Stimulated activated CD4-positive, alpha-beta T cell treated with anti-CD3 and anti-CD28 coated beads, Interleukin-4, amount 100 ng/mL, for 48 hours (primary cell): ENCODE results near the gene PITX2.

Experiments used
- DNase-seq, 2 donors: peaks; one replicate each; pipeline ENCODE4 v3.0.0-alpha.2; 2020; ENCODE audit warnings: low read depth in 2 of 2

PITX2 gene

DNA sequence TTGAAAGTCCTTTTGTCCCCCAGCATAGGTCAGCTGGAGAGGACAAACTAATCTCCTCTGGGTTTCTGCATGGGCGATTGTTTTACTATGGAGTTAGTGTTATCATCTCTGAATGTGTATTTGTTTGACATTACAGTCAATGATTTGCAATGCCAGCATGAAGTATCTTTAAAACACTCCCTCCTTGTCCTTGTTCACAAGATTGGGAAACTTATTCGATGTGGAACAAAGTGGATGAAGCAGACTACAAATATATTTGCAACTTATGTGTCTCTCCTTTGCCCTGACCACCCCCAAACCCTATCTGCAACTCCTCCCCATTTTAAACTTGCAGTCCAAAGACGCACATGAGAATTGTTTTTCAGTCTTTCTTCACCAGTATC lies 1.5 kb upstream of the PITX2 start:
- no peak for DNase-seq

DNA sequence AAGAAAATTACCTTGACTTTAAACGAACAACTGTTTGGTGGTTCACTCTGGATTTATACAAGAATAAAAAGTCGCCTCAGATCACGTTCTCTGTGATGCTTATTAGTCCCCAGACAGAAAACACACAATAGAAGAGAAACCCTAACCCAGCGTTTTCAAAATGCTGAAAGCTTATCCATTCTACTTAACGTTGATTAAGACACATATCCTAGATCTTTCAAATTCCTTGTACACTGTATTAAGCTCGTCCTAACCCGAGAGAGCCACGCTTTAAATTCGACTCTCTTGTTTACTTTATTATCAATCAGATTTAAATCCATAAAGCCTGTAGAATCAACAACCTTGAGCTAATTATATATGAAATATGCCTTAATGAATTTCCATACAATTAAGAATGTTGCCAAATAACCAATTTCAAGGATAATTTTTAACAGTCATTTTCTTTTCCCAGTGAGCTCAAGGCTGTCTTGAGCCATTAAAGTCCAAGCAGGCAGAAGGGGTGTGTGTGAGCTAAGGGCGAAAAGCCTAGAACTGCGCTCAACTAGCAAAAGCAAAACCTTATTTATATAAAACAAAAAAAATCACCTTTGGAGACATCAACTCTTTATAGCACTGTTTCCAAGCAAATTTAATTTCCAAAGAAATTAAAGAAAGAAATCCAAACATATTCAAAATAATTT lies 981 bp upstream of the PITX2 start:
- DNase-seq: no peak

DNA sequence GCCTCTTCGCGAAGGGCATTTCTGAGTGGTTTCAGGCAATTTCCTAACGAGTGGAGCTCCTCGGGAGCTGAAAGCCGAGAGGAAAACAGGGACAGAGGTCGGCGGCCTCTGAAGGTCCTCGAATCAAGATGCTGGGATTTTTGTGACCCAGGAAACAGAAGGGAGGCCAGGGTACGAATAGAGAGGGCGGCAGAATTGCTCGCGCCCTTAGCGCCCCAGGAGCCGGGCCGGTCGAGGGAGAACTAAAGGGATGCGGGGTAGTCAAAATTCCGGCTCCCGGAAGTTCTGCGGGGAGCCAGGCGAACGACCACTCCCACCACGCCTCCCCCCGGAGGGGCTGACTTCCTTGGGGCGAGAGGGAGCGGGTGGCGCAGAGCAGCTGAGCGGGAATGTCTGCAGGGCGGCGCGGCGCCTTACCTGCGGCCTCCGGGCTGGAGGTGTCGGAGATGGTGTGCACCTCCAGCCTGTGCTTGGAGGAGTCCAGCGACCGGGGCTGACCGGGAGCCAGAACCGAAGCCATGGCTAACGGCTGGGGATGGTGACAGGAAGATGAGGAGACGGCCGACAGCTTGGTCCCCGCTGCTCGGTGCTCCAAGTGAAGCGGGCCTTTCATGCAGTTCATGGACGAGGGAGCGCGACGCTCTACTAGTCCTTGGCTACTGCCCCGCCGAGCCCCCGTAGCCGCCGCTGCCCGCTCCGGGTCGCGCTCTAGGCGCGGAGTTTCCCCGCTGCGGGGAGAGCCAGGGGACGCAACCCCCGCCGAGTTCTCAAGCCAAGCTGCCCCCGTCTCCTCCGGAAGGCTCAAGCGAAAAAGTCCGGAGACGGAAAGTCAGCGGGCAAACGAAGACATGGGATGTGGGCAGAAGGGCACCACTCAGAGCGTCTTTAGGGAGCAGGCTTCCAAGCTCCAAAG lies 782 bp downstream of the PITX2 start:
- DNase-seq: no peak

DNA sequence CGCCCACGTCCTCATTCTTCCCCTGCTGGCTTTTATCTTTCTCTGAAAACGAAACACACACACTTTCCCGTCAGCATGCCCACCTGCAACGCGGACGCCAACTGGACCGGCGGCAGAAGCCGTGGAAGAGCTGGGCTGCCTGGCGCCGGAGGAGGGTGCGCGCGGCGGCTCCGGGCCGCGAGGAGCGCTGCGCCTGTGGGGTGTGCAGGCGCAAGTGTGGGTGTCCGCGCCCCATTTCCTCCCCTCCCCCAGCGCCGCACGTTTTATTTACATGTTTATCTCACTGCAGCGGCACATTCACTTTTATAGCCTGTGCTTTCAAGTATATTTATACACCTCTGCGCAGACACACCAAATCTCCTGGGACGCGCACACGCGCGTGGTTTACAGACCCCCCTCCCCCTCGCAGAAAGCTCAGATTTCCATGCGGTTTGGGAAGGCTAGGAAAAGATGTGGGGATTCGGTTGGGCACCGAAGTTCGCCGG lies 1.5 kb downstream of the PITX2 start:
- DNase-seq: no peak

DNA sequence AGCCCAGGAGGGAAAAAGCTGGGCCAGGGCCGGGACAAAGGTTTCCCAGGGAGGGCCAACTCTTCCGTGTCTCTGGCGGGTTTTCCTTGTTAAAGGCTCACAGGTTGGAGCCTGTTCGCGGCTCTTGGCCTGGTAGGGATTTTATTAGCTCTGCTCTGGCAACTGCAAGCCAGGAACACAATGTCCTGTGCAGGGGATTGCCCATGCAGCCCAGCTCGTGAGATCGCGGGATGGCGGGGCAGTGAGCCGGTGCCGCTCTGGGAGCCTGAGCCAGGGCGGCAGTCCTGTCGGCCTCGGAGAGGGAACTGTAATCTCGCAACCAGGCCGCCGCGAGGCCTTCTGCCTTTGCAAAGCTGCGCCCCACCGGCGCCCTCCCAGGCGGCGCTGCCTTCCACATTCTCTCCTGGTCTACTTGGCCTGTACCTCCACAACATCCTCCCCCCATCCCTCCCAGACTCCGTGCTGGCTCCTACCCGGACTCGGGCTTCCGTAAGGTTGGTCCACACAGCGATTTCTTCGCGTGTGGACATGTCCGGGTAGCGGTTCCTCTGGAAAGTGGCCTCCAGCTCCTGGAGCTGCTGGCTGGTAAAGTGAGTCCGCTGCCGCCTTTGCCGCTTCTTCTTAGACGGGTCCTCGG lies 2.1 kb downstream of the PITX2 start:
- DNase-seq: no peak

DNA sequence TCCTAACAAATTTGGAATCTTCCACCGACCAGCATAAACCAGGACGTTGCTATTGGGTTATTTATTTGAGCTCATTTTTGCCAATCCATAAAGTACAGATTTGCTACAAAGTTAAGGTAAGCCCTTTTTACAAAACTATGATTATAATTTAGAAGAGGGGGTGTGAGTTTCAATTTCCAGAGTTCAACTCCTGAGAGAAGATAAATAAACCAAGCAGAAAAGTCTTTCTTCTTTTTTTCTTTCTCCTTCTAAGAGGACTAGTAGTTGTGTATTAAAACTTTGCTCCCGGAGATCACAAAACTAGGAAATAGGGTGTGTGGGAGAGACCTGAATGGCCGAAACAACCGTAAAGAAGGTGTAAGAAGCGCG lies 2.6 kb downstream of the PITX2 start:
- no peak for DNase-seq

DNA sequence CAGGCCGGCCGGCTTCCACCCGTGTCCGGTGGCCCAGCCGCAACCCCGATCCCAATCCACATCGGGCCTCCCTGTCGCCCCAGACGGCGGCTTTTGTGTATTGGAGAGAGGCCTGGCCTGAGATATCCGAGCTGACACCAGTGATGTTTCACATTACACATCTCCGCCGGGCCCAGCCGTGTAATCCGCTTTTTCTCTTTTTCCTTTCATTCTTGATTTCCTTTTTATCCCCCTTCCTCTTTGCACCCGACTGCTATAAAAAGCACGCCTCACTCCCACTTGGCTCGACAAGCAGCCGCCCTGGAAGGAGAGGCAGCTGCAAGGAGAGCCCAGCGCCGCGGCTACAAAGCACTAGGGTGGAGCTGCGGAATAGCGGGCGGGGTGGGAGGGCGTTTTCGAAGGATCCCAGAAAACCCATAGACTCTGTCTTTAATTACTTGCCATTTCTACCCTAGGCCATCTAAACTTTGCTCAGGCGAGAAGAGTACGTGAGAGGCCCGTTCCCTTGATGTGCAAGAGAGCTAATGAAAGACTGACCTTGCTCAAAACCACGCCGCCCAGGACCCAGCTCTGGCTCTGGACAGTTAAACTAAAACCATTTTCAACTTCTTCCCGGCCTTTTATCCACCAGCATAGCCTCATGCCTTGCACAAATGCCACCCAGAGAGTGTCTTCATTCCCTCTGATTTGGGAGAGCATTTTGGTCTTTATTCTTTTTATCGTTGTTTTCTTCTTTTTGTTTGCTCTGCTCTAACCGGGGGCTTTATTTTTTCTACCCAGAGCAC lies 3.2 kb downstream of the PITX2 start:
- no peak for DNase-seq

DNA sequence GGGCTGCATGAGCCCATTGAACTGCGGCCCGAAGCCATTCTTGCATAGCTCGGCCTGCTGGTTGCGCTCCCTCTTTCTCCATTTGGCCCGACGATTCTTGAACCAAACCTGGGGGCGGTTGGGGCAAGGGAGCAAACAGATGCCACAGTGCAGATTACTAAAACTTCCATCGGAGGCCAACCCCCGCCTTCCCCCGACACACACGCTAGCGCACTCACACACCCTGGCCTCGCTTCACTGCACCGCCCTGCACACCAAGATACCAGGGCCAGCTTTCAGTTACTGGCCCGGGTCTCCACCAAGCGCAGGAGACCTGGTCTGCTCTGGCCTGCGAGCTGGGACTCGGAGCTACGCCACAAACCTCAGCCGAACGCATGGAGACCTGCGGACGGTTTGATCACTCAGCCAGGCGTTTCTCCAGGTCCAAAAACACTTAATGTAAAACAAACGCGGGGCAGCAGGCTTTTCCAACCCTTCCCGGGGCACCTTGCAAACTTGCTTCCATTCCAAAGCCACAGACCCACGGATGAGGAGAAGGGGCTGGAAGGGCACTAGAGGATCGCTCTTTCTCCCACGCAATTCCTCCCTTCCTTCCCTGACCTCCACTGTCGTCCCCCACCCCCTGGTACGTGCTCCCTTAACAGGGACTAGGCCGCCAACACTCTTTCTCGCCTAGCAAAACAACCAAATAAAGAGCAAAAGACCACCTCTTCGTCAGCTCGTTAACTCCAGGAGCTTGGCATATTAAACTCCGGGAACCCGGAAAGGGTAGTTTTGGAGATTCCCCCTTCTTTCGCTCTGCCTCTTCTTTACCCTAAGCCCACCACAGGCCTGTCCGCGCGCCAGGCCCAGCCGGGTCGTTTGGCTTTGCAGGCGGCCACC lies 4.1 kb downstream of the PITX2 start:
- no peak for DNase-seq

DNA sequence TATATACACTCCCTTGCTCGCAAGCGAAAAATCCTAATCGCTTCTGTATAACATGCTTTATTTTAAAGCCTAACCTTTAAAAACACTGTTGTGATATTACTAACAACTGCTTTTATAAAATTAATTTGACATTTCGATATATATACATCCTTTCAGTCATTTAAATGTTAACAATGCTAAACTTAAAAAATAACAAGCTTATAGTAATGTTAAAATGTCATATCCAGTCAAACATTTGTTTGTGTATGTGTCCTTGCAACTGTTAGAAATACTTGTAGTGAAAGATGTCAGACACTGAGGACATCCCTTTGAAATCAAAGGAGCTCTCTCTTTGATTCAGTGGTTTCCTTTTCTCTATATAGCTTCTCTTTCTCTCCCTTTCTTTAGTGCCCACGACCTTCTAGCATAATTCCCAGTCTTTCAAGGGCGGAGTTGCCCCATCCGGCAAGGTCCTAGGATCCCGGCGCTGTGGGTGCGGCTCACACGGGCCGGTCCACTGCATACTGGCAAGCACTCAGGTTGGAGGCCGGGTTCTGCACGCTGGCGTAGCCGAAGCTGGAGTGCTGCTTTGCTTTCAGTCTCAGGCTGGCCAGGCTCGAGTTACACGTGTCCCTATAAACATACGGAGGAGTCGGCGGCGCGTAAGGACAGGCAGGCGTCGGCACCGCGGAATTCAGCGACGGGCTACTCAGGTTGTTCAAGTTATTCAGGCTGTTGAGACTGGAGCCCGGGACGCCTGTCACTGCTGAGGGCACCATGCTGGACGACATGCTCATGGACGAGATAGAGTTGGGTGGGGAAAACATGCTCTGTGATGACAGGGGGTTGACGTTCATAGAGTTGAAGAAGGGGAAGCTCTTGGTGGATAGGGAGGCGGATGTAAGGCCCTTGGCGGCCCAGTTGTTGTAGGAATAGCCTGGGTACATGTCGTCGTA lies 5.0 kb downstream of the PITX2 start:
- no peak for DNase-seq

DNA sequence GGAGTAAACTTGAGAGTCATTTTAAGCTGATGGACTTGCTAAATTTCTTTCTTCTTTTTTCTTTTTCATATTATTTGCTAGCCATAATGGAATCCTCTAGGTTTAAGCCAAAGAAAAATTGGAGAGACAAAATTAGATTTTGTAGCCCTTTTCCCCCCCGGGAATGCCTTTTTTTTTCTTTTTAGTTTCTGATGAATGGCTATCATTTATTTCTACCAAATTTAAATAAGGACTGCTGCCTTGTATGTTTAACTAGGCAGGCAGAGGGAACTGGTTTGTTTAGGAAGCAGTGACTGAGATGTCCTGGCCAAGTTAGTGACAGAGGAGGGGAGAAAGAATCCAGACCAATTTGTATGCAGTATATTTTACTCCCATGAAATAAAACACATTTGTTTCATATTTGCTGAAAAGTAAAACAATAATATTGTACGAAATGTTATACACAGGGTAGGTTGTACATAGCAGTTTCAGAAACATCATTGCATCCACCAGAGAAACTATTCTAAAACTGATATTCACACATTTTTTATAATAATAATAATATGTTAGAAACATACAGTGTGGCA lies 5.7 kb downstream of the PITX2 start:
- no peak for DNase-seq

DNA sequence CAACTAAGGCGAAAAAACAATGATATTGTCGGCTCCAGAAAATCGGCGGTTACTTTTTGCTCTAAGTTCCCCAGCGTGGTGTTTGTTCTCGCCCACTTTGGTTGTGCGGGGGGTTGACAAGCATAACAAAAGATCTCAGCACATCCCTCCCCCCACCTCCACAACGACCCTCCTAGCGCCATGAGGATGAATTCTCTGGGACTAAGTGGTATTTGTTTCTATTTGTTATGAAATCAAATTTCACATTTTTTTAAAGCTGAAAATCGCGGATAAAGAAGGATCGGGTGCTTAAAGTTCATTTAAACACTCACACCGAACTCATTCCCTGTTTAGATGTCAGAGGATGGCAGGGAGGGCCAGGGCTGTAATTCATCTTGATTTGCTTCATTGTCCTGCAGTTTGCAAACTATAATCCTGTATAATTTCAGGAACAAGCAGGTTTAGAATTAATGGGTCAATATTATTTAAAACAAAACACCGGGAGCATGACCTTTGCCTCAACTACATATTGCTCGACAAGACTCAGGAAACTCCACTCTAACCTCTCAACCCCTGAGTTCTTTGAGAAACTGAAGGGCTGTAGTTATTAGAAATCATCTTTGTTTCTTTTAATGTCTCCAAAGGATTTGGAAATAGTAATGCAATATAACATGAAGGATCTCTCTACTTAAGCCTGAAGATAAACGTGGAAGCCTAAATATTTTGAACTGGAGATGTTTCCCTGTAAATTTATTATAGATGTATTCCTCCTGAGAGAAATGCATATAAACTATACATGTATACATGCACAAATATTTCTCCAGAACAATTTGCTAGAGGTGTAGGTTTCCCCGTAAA lies 6.4 kb downstream of the PITX2 start:
- DNase-seq: no peak

DNA sequence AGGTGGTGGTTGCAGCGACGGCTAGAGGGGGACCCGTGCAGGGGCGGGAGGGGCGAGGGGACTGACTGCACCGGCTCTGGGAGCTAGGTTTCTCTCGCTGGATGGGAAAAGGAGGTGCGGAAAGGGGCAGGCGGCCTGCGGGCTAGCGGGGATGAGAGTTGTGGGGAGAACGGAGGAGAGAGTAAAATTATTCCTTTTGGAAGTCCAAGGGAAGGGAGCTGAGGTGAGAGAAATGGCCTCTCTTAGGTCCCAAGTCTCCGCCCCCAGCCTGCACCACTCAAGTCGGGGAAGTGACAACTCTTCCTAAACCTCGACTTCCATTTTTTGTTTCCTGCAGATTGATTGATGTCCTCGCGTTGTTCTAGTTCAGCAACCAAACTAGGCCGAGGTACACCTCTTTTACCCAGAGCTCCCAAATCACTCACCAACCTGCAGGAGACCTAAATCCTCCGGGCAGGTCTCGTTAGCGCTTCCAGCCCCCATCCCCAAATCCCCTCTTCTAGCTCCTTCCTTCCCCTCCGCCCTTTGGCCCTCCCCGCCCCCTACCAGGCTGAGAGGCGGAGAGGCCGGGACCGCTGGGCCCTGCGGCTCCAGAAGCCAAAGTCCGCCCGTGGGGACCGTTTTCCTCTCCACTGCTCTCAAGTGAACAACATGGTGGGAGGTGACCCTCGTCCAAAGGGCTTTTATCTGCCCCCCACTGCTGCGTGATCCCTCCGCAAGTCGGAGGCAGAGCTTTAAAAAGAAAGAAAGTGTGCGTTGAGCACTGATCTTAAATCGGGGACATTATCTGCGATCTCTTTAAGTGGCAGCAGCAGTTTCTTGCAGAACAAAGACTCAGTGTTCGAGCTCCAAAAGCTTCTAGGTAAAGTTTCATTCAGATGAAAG lies 7.3 kb downstream of the PITX2 start:
- DNase-seq: no peak

DNA sequence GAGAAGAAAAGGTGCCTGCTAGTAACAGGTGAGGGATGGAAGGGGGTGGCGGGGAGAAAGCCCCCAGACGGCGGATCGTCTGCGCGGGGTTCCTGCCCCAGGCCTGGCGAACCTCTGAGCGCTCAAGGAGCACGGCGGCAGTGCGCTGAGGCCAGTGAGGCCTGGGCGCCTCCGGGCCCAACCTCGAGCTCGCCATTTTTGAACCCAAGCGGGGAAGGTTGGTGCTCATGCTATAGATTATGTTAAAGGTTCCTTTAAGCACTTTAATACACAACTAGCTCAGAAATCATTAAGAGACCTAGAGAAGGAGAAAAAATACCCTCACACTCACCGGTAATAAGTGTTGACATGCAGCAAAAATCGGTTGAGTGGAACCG lies 7.9 kb downstream of the PITX2 start:
- no peak for DNase-seq

DNA sequence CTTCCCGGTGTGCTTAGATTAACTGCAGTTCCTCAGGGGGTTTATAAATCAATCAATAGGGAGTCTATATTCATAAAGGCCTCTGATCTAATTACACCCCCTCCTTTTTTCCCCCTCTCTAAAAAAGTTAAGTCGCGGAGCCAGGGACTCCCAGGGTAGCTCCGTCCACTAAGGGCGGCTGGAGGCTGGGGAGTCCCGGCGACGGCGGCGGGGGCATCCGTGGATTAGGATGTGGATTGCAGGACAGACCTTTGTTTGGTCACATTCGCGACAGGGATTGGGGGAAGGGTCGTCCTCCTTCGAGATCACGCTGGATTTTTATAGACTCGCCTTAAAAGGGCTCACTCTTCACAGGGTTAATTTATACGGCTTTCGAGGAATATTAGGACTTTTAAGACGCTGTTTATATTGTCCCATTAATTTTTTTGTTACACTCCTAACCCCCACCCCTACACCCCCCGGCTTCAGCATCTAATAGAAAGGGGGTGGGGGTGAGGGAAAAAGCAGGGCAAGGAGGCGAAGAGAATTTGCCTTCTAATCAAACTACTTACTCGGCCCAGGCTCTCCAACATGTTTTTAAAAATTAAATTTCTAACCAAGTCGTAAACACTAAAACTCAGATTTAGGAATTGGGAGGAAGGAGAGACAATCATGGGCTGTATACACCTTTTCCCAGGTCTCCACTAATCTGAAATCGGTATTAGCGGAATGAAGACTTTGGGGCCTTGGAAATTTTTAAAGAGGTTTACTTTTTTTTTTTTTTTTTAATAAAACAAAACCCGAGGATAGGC lies 8.5 kb downstream of the PITX2 start:
- no peak for DNase-seq

DNA sequence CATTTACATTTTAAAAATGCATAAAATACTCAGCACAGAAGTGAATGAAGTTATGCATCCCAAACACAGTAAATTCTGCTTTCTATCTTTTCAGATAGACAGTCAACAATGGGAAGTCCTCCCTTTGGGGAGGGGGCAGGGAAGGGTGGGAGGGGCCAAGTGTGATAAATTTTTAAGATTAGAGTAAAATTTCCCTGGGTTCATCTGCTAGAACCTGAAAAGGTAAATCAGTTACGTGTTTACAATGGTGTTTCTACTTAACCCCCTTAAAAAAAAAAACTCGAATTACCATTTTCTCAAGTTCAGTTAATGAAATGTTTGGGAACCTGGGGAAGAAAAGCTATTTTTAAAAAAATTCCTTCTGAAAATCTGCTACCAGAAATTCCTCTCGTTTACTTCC lies 9.1 kb downstream of the PITX2 start:
- DNase-seq: no peak

DNA sequence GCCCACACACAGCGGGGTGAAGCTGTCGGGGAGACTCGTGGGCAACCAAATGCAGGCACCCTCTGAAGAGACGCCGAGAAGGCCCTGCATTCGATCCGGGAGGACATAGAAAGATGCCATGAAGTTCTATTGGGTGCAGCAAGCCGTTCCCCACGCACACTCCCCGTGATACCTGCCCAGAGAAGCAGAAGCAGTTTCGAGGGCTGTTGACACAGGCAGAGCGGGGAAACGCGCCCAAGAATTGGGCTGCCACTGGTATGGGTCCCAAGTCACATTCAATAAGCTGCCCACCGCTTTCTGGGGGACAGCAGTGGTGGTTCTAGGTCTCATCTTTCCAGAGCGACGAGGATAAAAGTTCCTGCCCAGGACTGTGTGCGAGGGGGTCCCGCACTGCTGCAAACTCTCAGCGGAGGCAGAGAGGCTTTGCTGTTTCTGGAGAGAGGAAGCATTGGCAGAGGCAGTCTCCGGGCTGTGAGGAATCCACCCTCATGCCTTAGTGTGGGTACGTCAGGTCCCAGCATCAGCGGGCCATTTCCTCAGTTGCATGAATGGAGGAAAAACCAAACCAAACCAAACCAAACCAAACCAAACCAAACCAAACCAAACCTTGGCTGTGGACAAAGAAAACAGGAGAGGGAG lies 10.1 kb downstream of the PITX2 start:
- no peak for DNase-seq
